Measurements from ENCODE around the gene CENPE.

GRCh38 chr4:103199009-103199408, 866 bp upstream of the CENPE start:
- TF ChIP-seq CTCF (conservative IDR thresholded peaks at IDR 0.05; ENCODE audit: low read length) (no peak), EZH2phosphoT487 (IDR thresholded peaks at IDR 0.05; ENCODE audit: borderline replicate concordance, low read depth, low read length) (no peak)

Measured in OCI-LY7 (cell line).